ENCODE measurements around the gene SEC61A2. TPM values are rescaled to one million over a fixed set of nuclear protein-coding genes. Genes with fewer than 3 reads are reported as not detected.

SEC61A2 gene
- total RNA-seq, 1 donor from 2014 or later: 9.1 TPM

GRCh38 chr10:12187321-12187905, 57.9 kb downstream of the SEC61A2 start:
- Histone ChIP-seq H3K27me3 (no peaks in the 10 kb centered on the region), H3K4me1 (no peaks in the 10 kb centered on the region), H3K27ac (no peak overlapping the region), H3K36me3 (peaks cover 0 to 22% of the 10 kb centered on the region in 2 donors), H3K9me3 (no peaks in the 10 kb centered on the region), H3K4me3 (no peak overlapping the region)
- DNase-seq (ENCODE audit: extremely low spot score in 2 of 2): no peak
- intact Hi-C loops (cut with DNase I): no loop called here
- no peak for TF ChIP-seq CTCF (IDR thresholded peaks at IDR 0.05)
- TF ChIP-seq POLR2AphosphoS5 (IDR thresholded peaks at IDR 0.05; ENCODE audit: insufficient read depth in 1 of 2, low read depth in 1 of 2): no peak
- TF ChIP-seq POLR2A (IDR thresholded peaks at IDR 0.05): no peak

- H3K27me3 ChIP-seq: no peaks in the 10 kb centered on the region
- intact Hi-C loops (cut with DNase I): no loop called here
- H3K9me3 ChIP-seq: no peaks in the 10 kb centered on the region
- H3K4me3 ChIP-seq: no peak overlapping the region
- no peak for DNase-seq (ENCODE audit: extremely low spot score in 2 of 2)
- no peak overlapping the region for H3K27ac ChIP-seq
- TF ChIP-seq CTCF (IDR thresholded peaks at IDR 0.05): no peak
- no peak for TF ChIP-seq POLR2AphosphoS5 (IDR thresholded peaks at IDR 0.05; ENCODE audit: insufficient read depth in 1 of 2, low read depth in 1 of 2)
- no peak for TF ChIP-seq POLR2A (IDR thresholded peaks at IDR 0.05)
- H3K36me3 ChIP-seq: peaks cover 0 to 22% of the 10 kb centered on the region in 2 donors
- peaks cover 8% of the 10 kb centered on the region for H3K4me1 ChIP-seq
Observed at GRCh38 chr10:12188656-12189055, 59.2 kb downstream of the SEC61A2 start.

- DNase-seq (ENCODE audit: extremely low spot score in 2 of 2): no peak
- H3K4me1 ChIP-seq: peaks cover 16% of the 10 kb centered on the region
- no peaks in the 10 kb centered on the region for H3K27me3 ChIP-seq
- no peak overlapping the region for H3K4me3 ChIP-seq
- peaks cover 0 to 17% of the 10 kb centered on the region in 2 donors for H3K36me3 ChIP-seq
- TF ChIP-seq POLR2AphosphoS5 (IDR thresholded peaks at IDR 0.05; ENCODE audit: insufficient read depth in 1 of 2, low read depth in 1 of 2) (no peak), POLR2A (IDR thresholded peaks at IDR 0.05) (no peak), CTCF (IDR thresholded peaks at IDR 0.05) (no peak)
- H3K27ac ChIP-seq: no peak overlapping the region
- intact Hi-C loops (cut with DNase I): no loop called here
- H3K9me3 ChIP-seq: no peaks in the 10 kb centered on the region
Observed at GRCh38 chr10:12189426-12189825, 59.9 kb downstream of the SEC61A2 start.

- Histone ChIP-seq H3K9me3 (no peaks in the 10 kb centered on the region), H3K36me3 (peaks cover 0 to 4% of the 10 kb centered on the region in 2 donors), H3K4me3 (no peak overlapping the region), H3K4me1 (peaks cover 23% of the 10 kb centered on the region), H3K27ac (no peak overlapping the region), H3K27me3 (no peaks in the 10 kb centered on the region)
- TF ChIP-seq CTCF (IDR thresholded peaks at IDR 0.05) (no peak), POLR2AphosphoS5 (IDR thresholded peaks at IDR 0.05; ENCODE audit: insufficient read depth in 1 of 2, low read depth in 1 of 2) (no peak), POLR2A (IDR thresholded peaks at IDR 0.05) (no peak)
- DNase-seq (ENCODE audit: extremely low spot score in 2 of 2): no peak
- intact Hi-C loops (cut with DNase I): no loop called here
Observed at GRCh38 chr10:12191715-12192114, 62.2 kb downstream of the SEC61A2 start.

- H3K9me3 ChIP-seq: no peaks in the 10 kb centered on the region
- DNase-seq (ENCODE audit: extremely low spot score in 2 of 2): no peak
- TF ChIP-seq POLR2A (IDR thresholded peaks at IDR 0.05): no peak
- TF ChIP-seq CTCF (IDR thresholded peaks at IDR 0.05): no peak
- TF ChIP-seq POLR2AphosphoS5 (IDR thresholded peaks at IDR 0.05; ENCODE audit: insufficient read depth in 1 of 2, low read depth in 1 of 2): no peak
- intact Hi-C loops (cut with DNase I): no loop called here
- H3K27ac ChIP-seq: no peak overlapping the region
- H3K4me3 ChIP-seq: no peak overlapping the region
- peaks cover 38% of the 10 kb centered on the region for H3K4me1 ChIP-seq
- H3K36me3 ChIP-seq: no peaks in the 10 kb centered on the region
- no peaks in the 10 kb centered on the region for H3K27me3 ChIP-seq
Observed at GRCh38 chr10:12193193-12193592, 63.7 kb downstream of the SEC61A2 start.
